ENCODE results near the gene SHROOM3.

The SHROOM3 gene

DNA sequence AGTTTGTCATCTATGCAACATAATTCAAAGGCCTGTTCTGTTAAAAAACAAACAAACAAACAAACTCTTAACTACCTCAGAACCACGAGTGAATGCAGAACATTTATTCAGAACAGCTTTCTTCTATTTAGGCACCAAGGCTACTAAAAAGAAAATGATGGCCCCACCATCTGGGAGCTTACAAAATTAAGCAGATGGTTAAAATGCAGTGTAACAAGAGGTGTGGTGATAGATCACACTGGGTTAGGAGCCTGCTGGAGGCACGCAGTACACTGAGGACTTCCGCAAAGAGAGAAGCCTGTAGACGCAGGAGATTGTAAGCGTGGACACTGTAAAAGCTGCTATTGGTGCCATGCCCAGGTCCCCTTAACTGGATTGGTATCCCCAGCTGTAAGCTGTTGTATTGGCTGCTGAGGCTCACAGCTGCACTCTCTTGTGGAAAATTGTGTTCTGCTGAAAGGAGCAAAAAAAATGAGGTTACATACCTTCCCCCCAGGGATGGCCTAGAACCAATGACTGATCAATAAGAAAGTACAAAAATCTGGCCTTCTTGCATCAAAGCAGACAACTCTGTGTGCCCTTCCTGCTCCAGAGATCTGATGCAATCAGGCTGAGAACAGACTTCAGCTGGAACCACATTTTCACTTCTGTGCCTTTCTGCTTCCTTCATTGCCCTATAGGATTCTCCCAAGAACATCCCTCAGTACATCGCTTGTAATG lies 60.0 kb downstream of the SHROOM3 start:
- DNase-seq (ENCODE audit: low spot score) = no peak

DNA sequence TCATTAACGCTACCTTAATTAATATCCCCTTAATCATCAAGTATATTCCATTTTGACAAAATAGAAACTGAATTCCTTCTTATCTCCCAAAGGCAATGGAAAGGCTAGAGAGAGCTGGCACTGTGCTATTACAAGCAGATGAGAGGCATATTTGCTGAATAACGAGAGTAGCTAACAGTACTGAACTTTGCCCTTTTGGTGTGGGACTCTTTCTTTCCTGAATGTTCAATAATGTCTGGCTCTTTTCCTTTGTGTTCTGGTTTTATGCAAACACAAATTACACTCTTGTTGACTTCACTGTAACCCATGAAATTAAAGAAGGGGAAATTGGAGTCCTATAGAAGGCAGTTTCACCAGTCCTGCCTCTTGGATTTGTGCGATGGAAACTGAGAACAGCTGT lies 63.5 kb downstream of the SHROOM3 start:
- DNase-seq (ENCODE audit: low spot score) = no peak

DNA sequence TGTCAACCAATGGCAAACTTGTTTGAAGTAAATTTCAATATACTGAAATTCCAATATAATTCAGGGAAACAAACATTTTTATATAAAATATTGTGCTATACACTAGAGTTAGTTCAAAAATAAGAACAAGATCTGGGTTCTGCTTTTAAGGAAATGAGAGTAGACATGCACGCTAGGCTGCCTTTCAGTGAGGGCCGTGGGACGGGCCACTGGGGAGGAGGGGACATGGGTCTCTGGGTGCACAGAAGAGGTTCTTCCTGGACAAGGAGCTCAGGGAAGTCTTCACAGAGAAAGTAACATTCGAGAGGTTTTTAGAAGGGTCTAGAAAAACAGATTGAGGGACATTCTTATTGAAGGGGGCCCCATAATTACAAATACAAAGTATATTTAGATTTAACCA lies 64.4 kb downstream of the SHROOM3 start:
- DNase-seq (ENCODE audit: low spot score) = no peak

GRCh38 chr4:76502886-76503285 lies 67.9 kb downstream of the SHROOM3 start:
- DNase-seq (ENCODE audit: low spot score) = no peak

DNA sequence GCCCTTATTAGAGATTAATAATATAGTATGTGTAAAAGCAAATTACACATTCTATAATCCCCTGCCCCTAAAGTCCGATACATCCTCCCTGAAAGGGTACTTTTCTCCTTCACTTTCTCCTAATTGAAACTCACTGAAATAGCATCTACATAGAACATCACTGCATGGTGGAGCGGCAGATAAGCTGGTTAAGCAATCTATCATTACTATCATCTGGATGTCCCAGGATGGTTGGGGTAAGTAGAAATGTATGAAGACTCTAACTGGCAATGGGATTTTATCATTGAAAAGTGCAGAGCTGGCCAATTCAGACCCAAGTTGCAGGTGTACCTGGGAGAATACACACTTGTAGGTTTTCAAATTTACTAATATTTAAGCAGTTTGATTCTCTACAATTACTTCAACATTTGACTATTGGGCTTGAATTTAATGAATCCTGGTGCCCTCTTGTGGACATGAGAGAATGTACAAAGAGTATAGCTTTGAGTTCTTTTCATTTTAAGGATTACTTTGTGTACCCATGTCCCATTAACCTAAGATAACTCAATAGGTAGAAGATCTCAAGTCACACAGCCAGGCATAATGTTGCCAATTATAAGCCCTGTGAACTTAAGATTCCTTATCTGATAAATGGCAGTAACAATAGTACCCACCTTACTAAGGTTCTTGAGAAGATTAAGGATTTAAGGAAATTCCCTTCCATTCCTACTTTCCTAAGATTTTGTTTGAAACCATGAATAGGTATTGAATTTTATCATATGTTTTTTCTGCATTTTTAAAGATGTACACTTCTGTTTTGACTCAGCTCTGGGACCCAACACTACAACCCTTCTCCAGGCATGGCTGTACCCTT lies 69.8 kb downstream of the SHROOM3 start:
- no peak for DNase-seq (ENCODE audit: low spot score)

DNA sequence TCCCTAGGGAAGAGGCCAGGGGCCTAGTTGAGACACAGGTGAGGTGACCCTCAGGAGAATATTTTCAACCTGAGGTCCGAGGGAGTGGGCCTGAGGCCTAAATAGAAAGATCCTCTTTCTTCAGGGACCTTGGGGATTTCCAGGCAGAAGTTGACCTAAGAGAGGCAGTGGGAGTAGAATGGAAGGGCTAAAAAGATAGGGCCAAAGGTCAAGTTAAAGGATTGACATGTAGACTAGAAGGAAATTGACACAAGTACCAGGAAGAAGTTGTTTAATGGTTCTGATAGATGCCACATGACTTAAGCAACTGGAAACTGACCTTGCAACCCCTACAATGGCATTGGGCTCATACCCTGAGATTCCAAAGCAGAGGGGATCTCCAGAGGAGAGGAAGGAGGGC lies 76.9 kb downstream of the SHROOM3 start:
- no peak for DNase-seq (ENCODE audit: low spot score)

DNA sequence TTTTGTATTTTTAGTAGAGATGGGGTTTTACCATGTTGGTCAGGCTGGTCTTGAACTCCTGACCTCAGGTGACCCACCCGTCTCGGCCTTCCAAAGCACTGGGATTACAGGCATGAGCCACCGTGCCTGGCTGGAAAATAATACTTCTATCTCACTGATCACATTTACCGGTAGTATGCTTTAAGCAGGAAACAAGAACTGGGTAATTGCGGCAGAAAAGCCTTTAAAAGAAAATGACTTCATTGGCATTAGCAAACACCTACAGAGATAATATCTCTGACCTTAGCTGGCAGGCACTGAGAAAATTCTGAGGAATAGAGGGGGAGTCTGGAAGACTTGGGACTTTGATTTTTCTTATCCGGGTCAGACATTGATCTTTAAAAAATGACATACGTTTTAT lies 78.5 kb downstream of the SHROOM3 start:
- no peak for DNase-seq (ENCODE audit: low spot score)

- no peak for DNase-seq (ENCODE audit: low spot score)
Observed at GRCh38 chr4:76514087-76514486, 79.1 kb downstream of the SHROOM3 start.

DNA sequence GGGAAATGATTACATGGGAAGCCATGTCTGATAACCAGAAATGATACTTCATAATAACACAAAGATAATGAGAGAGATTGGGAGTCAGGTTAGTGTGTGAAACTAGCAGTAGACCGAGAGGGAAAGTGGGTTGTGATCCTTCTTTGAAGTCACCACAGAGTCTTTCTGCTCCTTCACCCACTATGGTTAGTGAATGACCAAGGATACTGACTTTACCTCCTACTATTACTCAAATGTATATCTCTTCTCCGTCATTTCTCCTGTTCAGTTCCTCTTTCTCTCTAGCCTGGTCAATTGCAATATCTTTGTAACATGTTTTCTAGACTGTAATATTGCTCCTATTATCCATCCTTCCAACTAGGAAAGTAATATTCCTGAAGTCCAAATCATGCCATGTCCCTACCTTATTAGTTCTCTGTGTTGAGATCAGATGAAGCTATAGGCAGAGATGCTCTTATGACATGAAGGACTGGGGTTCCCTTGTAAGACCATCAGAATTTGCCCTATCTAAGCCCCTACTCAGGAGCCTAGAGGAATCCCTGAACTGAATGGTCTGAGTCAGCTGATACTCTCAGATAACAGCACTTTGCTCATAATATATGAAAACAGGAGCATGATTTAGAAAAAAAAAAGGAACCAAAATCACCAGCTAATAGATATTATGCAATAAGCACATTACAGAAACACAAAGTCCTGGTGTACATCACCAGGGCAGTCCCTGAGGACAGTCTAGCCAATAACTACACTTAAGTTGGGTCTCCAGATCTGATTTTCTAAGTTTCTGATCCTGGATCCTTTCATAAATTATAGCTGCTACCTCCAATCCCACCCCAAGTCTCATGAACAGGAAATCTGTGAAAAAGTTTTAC lies 81.2 kb downstream of the SHROOM3 start:
- no peak for DNase-seq (ENCODE audit: low spot score)

DNA sequence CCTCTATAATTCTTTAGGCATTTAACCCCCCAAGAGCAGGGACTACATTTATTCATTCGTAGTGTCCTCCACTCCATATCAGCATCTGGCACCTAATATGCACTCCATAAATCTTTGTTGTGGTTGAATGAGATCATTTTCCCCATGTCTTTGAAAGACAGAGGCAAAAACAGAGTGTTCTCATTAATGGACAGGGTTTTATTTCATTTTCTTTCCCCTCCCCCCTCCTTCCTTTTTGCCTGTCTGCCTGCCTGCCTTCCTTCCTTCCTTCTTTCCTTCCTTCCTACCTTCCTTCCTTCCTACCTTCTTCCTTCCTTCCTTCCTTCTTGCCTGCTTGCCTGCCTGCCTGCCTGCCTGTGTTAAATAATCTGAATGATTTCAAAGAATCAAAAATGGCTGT lies 83.2 kb downstream of the SHROOM3 start:
- no peak for DNase-seq (ENCODE audit: low spot score)

GRCh38 chr4:76523593-76523992 lies 88.6 kb downstream of the SHROOM3 start:
- DNase-seq (ENCODE audit: low spot score) = no peak

DNA sequence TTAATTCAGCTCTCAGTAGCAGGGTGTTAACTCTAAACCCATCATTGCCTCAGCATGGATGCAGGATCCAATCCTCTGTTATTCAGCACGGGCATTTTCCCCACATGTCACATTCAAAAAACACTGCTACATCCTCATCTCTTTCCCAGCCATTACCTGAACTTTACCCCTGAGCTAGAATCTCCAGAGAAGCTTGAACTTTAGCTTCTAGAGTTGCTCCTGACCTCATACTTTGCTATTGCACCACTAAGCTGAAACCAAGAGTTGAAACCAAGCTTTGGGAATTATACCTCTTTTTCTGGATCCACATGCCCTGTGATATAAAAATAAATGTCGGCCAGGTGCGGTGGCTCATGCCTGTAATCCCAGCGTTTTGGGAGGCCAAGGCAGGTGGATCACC lies 90.7 kb downstream of the SHROOM3 start:
- DNase-seq (ENCODE audit: low spot score) = no peak

GRCh38 chr4:76526585-76526990 lies 91.6 kb downstream of the SHROOM3 start:
- DNase-seq (ENCODE audit: low spot score) = no peak

DNA sequence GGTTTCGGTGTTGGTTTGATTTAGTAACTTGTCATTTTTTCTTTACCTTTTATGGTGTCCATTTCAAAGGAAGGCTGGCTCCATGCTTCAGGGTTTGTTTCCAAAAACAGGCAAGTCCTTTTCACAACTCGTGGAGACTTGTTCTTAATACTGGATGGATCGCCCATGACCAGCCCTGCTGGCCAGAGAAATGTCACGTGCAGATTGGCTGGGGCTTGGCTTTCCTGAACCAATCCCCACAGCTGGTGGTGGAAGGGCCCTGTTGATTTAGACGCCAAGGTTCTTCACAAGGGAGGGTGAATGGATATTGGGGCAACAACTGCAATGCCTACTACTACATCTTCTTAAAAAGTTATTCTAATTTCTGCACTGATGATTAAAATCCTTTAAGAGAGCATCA lies 92.6 kb downstream of the SHROOM3 start:
- DNase-seq (ENCODE audit: low spot score) = no peak

DNA sequence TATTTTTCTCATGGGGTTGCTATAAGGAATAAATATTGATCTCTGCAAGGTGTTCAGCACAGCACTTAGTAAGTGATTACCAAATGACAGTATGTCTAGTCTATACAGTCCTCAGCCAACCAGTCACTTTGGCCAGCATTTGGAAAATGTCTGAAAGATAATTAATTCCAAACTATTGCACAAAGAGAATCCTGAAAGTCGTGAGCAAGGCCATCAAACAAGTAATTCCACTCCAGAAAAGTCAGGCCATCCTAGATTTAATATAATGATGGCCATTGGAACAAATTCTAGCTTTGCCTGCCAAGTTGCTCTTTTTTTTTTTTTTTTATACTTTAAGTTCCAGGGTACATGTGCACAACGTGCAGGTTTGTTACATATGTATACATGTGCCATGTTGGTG lies 96.6 kb downstream of the SHROOM3 start:
- no peak for DNase-seq (ENCODE audit: low spot score)

- no peak for DNase-seq (ENCODE audit: low spot score)
Observed at GRCh38 chr4:76532805-76533204, 97.8 kb downstream of the SHROOM3 start.

DNA sequence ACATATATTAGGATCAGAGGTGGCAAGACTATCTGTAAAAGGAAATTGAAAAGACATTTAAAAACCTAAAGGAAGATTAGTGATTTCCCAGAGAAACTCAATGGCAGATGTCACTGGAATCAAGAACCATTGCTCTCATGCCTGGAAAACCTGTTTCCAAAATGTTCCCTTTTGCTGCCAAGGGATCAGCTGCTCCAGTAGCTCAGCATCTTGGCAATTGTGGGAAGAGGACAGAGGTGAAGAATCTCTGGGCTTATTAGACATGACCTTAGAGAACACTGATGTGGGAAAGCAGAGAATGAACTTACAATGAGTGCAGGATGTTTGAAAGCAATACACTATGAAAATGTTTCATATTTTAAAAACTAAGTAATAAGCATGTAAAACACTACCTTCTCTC lies 98.3 kb downstream of the SHROOM3 start:
- peak; percentile 5 for DNase-seq (ENCODE audit: low spot score)

DNA sequence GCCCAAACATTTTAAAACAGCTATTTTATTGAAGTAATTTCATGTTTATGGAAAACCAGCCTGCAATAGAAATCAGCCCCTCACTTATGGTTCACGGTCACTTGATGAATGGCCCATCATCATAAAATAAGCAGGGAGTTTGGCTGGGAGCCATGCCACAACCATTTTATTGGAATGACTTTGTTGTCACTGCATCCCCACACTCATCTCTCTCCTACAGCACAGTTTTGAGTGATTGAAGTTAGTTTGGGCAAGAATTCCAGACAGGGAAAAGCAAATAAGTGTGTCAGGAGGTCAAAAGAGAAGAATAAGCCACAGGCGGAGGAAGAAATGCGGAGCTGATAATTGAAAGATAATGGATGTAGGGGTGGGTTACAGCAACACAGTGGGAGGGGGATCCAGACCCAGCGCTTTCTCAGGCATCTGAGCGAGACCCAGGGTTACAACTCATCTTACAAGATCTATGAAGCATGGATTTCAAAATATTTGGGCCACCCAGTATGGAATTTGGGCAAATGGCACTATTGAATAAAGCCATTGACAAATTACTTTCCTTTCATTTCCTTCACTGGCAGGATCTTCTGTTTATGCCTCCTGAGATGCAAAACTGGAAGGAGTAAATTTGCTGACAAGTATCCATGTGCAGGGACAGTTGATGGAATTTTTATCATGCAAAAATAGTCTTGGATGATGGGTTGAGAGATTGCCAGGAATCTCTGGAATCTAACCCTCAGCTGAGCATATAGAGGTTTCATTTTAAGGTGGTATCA lies 100.8 kb downstream of the SHROOM3 start:
- no peak for DNase-seq (ENCODE audit: low spot score)

- no peak for DNase-seq (ENCODE audit: low spot score)
Observed at GRCh38 chr4:76536373-76536689, 101.3 kb downstream of the SHROOM3 start.

DNA sequence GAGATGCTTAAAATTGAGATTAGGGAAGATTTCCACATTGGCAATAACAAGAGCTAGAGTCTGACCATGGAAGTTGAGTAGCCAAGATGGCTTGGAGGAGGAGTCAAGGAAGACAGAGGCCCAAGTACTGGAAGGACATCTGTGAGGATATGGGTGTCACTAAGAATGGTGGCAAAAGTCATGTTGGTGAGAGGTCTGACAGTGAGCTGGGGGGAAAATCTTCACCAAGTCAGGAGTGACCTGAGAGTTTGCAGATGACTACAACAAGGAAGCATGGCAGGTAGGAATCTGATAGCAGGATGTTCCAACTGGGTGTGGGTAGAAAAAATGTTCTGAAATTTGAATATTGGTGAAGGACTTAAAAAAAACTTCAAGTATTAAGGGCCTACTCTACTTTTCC lies 103.3 kb downstream of the SHROOM3 start:
- DNase-seq (ENCODE audit: low spot score) = no peak

GRCh38 chr4:76539979-76540378 lies 105.0 kb downstream of the SHROOM3 start:
- DNase-seq (ENCODE audit: low spot score) = no peak

DNA sequence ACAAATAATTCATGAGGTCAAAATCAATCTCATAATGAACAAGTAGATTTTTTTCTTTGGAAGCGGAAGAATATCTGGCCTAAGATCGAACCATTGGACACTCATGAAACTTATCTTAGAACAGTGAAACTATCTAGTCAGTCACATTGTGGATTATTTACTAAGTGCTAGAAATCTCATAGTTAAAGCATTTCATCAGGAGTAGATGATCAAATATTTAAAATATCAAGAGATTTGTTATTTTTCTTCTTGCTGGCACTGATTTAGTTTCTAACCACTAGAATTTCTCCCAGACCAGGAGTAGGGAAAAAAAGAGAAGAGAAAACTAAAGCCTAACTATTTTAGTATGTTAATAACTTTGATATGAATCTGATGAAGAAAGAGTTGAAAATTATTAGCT lies 105.5 kb downstream of the SHROOM3 start:
- DNase-seq (ENCODE audit: low spot score) = no peak
